ENCODE measurements around the gene PREPL.

DNA sequence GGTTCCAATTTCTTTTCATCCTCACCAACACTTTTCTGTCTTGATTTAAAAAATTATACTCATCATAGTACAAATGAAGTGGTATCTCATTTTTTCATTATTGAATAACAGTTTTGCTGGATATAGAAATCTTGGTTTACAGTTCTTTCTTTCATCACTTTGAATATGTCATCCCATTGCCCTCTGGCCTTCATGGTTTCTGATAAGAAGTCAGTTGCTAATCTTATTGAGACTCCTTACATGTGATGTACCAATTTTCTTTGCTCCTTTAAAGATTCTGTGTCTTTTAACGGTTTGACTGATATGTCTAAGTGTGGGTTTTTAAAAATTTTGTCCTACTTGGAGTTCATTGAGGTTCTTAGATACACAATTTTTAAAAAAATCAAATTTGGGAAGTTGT lies 51.0 kb downstream of the PREPL start:
- TF ChIP-seq CTCF (IDR thresholded peaks at IDR 0.05) (no peak), EP300 (IDR thresholded peaks at IDR 0.05) (no peak), POLR2A (IDR thresholded peaks at IDR 0.05) (no peak)
